ENCODE measurements around the gene SPATS2L.

SPATS2L gene

GRCh38 chr2:200528228-200528627 is 221.7 kb downstream of the SPATS2L start:
- no peak for DNase-seq
